Psoas muscle (tissue), 8 donors: ENCODE data around the gene PNPLA3. TPM values are rescaled to one million over a fixed set of nuclear protein-coding genes. Genes with fewer than 3 reads are reported as not detected.

ENCODE experiments used
- ATAC-seq, 4 donors: fragments of 200-7000 bp; cut with Tn5 transposase; one replicate each; pipeline ENCODE4 v1.9.1; 2020; ENCODE audit warnings: moderate library complexity in 3 of 4, mild to moderate bottlenecking in 2 of 4
- DNase-seq, 2 donors: peaks; one replicate each; pipeline ENCODE4 v3.0.0-alpha.2; 2020
- H3K27ac ChIP-seq: fragments of 200-600 bp; one replicate; pipeline ENCODE4 v1.8.0; 2022
- H3K27me3 ChIP-seq, 3 donors: fragments of 200-600 bp in 1 of 3; one replicate each; pipeline versions ENCODE4 v1.6.1 to v1.8.0; 2013 to 2022; ENCODE audit warnings: low read length in 2 of 3, mild to moderate bottlenecking in 2 of 3, moderate library complexity in 1 of 3; ENCODE audit not compliant: insufficient read depth in 3 of 3
- H3K36me3 ChIP-seq, 2 donors: fragments of 200-600 bp in 1 of 2; one replicate each; pipeline versions ENCODE4 v1.6.1 to v1.8.0; 2013 to 2022; ENCODE audit warnings: low read depth in 1 of 2, mild to moderate bottlenecking in 1 of 2, moderate library complexity in 1 of 2; ENCODE audit not compliant: insufficient read depth in 1 of 2
- H3K4me1 ChIP-seq: fragments of 200-600 bp; one replicate; pipeline ENCODE4 v1.8.0; 2022
- H3K4me3 ChIP-seq: fragments of 200-600 bp; one replicate; pipeline ENCODE4 v1.8.0; 2022; ENCODE audit warnings: mild to moderate bottlenecking
- H3K9me3 ChIP-seq: fragments of 200-600 bp; one replicate; pipeline ENCODE4 v1.8.0; 2022
- WGBS, 3 donors: extraction: QIAGEN DNeasy Blood & Tissue Kit; methylation state at CpG; one replicate each; pipeline versions ENCODE4 v1.1.6 to v1.1.7; 2013; 5-methylcytosine and 5-hydroxymethylcytosine counted together
- intact Hi-C, 2 donors: fragments of 100-400 bp; cut with DNase I; formaldehyde crosslinking; loops; one replicate each; pipeline versions ENCODE4 v1.11.0 to v1.14.2; 2022
- polyA plus RNA-seq, 3 donors: library from polyadenylated mRNA; stranded (reverse); fragments of 200-250 nt; gene quantifications; one replicate each; pipeline ENCODE4 v1.2.3, GENCODE V29; 2013
- total RNA-seq, 4 donors: library from RNA; stranded (reverse); fragmentation: NEBNext Ultra II Directional in 2 of 4; extraction: Animal tissue kit (Norgen Biotek cat#: 25700) in 2 of 4; gene quantifications; one replicate each; pipeline versions ENCODE4 v1.2.1 to v1.2.4, GENCODE V29; 2021 to 2023
- TF ChIP-seq, protein P1 (sequence below): fragments of 200-600 bp; IDR thresholded peaks from one replicate; pipeline ENCODE4 v1.8.0; 2022; ENCODE audit warnings: antibody characterized with exemption
- donor health status: healthy with polysubstance abuse.
- donor health status: DM: no; HTN: no; CAD: no; lungs with moderate emphysema.
- donor health status: Bipolar disorder and iron deficiency.
- donor health status: healthy.
- donor health status: DM: yes; HTN: yes; CAD: no.
- donor health status: DM: no; HTN: no; CAD: no.
- donor health status: DM: no; HTN: no; CAD: no.
- donor health status: DM: yes; HTN: yes; CAD: no.

The PNPLA3 gene
- total and polyA plus RNA-seq, 7 donors: 0.29 to 3.3 (median 0.61) TPM; not detected in 1

DNA sequence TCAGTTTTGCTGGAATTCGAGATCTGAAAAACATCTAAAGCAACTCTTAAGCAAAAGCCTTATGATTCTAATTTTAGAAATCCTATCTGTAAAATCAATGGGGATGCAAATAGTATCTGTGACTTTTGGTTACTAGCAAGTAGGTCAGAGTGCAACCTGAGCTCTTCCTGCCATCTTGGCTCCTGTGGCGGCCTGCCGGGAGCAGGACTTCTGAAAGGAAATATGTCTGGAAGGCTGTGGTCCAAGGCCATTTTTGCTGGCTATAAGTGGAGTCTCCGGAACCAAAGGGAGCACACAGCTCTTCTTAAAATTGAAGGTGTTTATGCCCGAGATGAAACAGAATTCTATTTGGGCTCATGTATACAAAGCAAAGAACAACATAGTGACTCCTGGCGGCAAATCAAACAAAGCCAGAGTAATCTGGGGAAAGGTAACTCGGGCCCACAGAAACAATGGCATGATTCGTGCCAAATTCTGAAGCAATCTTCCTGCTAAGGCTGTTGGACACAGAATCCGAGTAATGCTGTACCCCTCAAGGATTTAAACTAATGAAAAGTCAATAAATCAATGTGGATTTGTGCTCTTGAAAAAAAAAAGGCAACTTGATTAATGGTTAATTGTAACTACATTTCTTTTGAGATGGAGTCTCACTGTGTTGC lies 33.3 kb downstream of the PNPLA3 start:
- peak; percentile 39 to 71 for DNase-seq
- intact Hi-C loops: loop anchor here in 1 of 2 donors (10.0 kb wide), 1 partner anchor 132 kb away; no protein-coding TSS in a partner anchor
- H3K27ac ChIP-seq: peak overlapping the region; percentile 91

DNA sequence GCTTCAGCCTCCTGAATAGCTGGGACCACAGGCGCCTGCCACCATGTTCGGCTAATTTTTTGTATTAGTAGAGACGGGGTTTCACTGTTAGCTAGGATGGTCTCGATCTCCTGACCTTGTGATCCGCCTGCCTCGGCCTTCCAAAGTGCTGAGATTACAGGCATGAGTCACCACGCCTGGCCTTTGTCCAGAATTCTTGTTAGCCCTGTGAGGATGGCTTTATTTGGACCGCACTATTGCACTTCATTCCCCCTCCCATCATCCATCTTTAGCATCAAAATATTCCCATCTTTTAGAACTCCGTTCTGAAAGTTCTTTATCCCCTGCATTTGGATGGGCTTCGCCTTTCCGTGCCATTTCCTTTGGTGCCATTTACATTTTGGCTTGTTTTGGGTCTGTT lies 34.3 kb downstream of the PNPLA3 start:
- Histone ChIP-seq H3K27ac (peak overlapping the region; percentile 91), H3K9me3 (no peaks in the 10 kb centered on the region), H3K4me3 (peak overlapping the region; percentile 85), H3K36me3 (no peaks in the 10 kb centered on the region), H3K4me1 (peaks cover 38% of the 10 kb centered on the region), H3K27me3 (no peaks in the 10 kb centered on the region)
- DNase-seq (no peak), ATAC-seq (no peak)
- TF ChIP-seq, protein P1, sequence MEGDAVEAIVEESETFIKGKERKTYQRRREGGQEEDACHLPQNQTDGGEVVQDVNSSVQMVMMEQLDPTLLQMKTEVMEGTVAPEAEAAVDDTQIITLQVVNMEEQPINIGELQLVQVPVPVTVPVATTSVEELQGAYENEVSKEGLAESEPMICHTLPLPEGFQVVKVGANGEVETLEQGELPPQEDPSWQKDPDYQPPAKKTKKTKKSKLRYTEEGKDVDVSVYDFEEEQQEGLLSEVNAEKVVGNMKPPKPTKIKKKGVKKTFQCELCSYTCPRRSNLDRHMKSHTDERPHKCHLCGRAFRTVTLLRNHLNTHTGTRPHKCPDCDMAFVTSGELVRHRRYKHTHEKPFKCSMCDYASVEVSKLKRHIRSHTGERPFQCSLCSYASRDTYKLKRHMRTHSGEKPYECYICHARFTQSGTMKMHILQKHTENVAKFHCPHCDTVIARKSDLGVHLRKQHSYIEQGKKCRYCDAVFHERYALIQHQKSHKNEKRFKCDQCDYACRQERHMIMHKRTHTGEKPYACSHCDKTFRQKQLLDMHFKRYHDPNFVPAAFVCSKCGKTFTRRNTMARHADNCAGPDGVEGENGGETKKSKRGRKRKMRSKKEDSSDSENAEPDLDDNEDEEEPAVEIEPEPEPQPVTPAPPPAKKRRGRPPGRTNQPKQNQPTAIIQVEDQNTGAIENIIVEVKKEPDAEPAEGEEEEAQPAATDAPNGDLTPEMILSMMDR: no peak
- 68 to 81% (median 69%) methylated on average over 11 of the region's 11 CpGs for WGBS, 3 donors
- intact Hi-C loops: loop anchor here in 1 of 2 donors (10.0 kb wide), 1 partner anchor 133 kb away; no protein-coding TSS in a partner anchor

More for the DNA sequence above, 33.3 kb downstream of the PNPLA3 start:
- no peaks in the 10 kb centered on the region for H3K27me3 ChIP-seq
- 16 to 28% (median 21%) methylated on average over 9 of the region's 9 CpGs for WGBS, 3 donors
- H3K4me1 ChIP-seq: peaks cover 38% of the 10 kb centered on the region
- peak in 3 of 4 donors; percentile 28 to 47 (median 45) for ATAC-seq
- no peaks in the 10 kb centered on the region for H3K36me3 ChIP-seq
- H3K4me3 ChIP-seq: peak overlapping the region; percentile 85
- no peaks in the 10 kb centered on the region for H3K9me3 ChIP-seq
- TF ChIP-seq, protein P1: no peak

DNA sequence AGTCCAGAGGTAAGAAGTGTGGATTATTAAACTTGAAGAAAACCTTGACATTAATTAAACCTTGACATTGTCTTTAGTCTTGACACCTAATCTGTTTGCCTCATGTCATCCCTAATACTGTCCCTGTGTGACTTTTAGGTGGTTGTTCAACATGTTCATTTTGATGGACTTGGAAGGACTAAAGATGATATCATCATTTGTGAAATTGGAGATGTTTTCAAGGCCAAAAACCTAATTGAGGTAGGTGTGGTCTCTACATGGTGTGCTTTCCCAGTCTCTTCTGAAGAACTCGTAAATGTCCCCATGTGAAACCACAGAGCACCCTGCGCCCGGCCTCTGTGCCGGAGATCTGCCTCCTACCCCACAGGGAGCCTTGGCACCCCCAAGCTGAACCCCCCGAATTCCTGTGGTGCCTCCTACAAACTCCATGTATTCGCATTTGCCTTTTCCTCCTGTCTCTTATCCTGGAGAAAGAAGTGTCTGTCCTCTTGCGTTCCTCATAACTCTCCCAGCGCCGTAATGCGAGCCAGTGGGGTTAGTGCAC lies 40.8 kb downstream of the PNPLA3 start:
- Histone ChIP-seq H3K4me3 (no peak overlapping the region), H3K4me1 (peaks cover 6% of the 10 kb centered on the region), H3K36me3 (peaks cover 3 to 65% of the 10 kb centered on the region in 2 donors), H3K9me3 (no peaks in the 10 kb centered on the region), H3K27ac (no peak overlapping the region), H3K27me3 (no peaks in the 10 kb centered on the region)
- ATAC-seq (peak in 2 of 4 donors; percentile 15 to 70), DNase-seq (no peak)
- 74 to 97% (median 95%) methylated on average over 10 of the region's 10 CpGs for WGBS, 3 donors
- intact Hi-C loops: no loop called here
- TF ChIP-seq, protein P1: no peak

DNA sequence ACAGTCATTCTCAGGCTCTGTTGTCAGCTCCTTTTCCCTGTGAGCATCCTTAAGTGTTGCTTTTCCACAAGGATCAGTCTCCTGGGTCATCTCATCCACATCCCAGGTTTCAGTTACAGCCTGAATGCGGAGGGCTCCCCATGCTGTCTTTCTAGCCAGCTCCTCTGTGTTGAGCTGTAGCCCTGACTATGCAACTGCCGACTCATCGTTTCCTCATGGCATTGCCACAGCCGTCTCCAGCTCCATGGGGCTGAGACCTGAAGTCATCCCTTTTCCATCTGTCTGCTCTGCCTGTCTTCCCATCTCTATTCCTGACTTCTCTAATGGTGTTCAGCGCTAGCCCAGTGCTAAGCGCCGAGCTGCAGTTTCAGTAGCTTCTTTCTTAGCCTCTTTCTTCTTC lies 43.5 kb downstream of the PNPLA3 start:
- no peak for DNase-seq
- H3K4me1 ChIP-seq: no peaks in the 10 kb centered on the region
- intact Hi-C loops: no loop called here
- peak in 1 of 4 donors; percentile 33 for ATAC-seq
- WGBS, 3 donors: 74 to 92% (median 86%) methylated on average over 7 of the region's 7 CpGs
- H3K9me3 ChIP-seq: no peaks in the 10 kb centered on the region
- no peak overlapping the region for H3K27ac ChIP-seq
- H3K4me3 ChIP-seq: no peak overlapping the region
- H3K27me3 ChIP-seq: no peaks in the 10 kb centered on the region
- TF ChIP-seq, protein P1: no peak
- H3K36me3 ChIP-seq: peaks cover 3 to 89% of the 10 kb centered on the region in 2 donors
